ENCODE measurements around the gene C12orf43. TPM values are rescaled to one million over a fixed set of nuclear protein-coding genes. Genes with fewer than 3 reads are reported as not detected.

The C12orf43 gene
- total RNA-seq, 1 experiment from 2014 or later = 20.7 TPM

- Histone ChIP-seq H3K27me3 (no peaks in the 10 kb centered on the region), H3K36me3 (no peaks in the 10 kb centered on the region), H3K9me3 (no peaks in the 10 kb centered on the region), H3K4me3 (no peak overlapping the region)
- no peak for DNase-seq
Measured at GRCh38 chr12:120971299-120972180, 44.7 kb downstream of the C12orf43 start.

GRCh38 chr12:120970310-120970709 is 46.0 kb downstream of the C12orf43 start:
- H3K27me3 ChIP-seq = no peaks in the 10 kb centered on the region
- no peak overlapping the region for H3K4me3 ChIP-seq
- DNase-seq = no peak
- no peaks in the 10 kb centered on the region for H3K36me3 ChIP-seq
- no peaks in the 10 kb centered on the region for H3K9me3 ChIP-seq

- Histone ChIP-seq H3K27me3 (no peaks in the 10 kb centered on the region), H3K9me3 (no peaks in the 10 kb centered on the region), H3K4me3 (no peak overlapping the region), H3K36me3 (no peaks in the 10 kb centered on the region)
- no peak for DNase-seq
Measured at GRCh38 chr12:120965534-120966091, 50.7 kb downstream of the C12orf43 start.

GRCh38 chr12:120964298-120964697 is 52.0 kb downstream of the C12orf43 start:
- Histone ChIP-seq H3K27me3 (no peaks in the 10 kb centered on the region), H3K9me3 (no peaks in the 10 kb centered on the region), H3K36me3 (no peaks in the 10 kb centered on the region), H3K4me3 (no peak overlapping the region)
- DNase-seq = no peak

- Histone ChIP-seq H3K27me3 (no peaks in the 10 kb centered on the region), H3K4me3 (no peak overlapping the region), H3K9me3 (no peaks in the 10 kb centered on the region), H3K36me3 (no peaks in the 10 kb centered on the region)
- DNase-seq = no peak
Measured at GRCh38 chr12:120962532-120963020, 53.7 kb downstream of the C12orf43 start.

GRCh38 chr12:120961604-120962531 is 54.4 kb downstream of the C12orf43 start:
- no peaks in the 10 kb centered on the region for H3K27me3 ChIP-seq
- H3K4me3 ChIP-seq = no peak overlapping the region
- no peaks in the 10 kb centered on the region for H3K36me3 ChIP-seq
- no peak for DNase-seq
- no peaks in the 10 kb centered on the region for H3K9me3 ChIP-seq

GRCh38 chr12:120960657-120961056 is 55.6 kb downstream of the C12orf43 start:
- no peaks in the 10 kb centered on the region for H3K27me3 ChIP-seq
- no peaks in the 10 kb centered on the region for H3K36me3 ChIP-seq
- no peaks in the 10 kb centered on the region for H3K9me3 ChIP-seq
- no peak for DNase-seq
- no peak overlapping the region for H3K4me3 ChIP-seq

- H3K4me3 ChIP-seq = no peak overlapping the region
Measured at GRCh38 chr12:120959111-120959878, 57.0 kb downstream of the C12orf43 start.

GRCh38 chr12:120956579-120957300 is 59.5 kb downstream of the C12orf43 start:
- Histone ChIP-seq H3K27me3 (no peaks in the 10 kb centered on the region), H3K4me3 (no peak overlapping the region), H3K36me3 (no peaks in the 10 kb centered on the region), H3K9me3 (no peaks in the 10 kb centered on the region)
- DNase-seq = no peak

More at GRCh38 chr12:120959111-120959878, 57.0 kb downstream of the C12orf43 start:
- no peaks in the 10 kb centered on the region for H3K9me3 ChIP-seq
- DNase-seq = no peak
- H3K36me3 ChIP-seq = no peaks in the 10 kb centered on the region
- no peaks in the 10 kb centered on the region for H3K27me3 ChIP-seq

GRCh38 chr12:120955232-120955631 is 61.1 kb downstream of the C12orf43 start:
- no peak for DNase-seq
- Histone ChIP-seq H3K27me3 (no peaks in the 10 kb centered on the region), H3K4me3 (no peak overlapping the region), H3K36me3 (no peaks in the 10 kb centered on the region), H3K9me3 (no peaks in the 10 kb centered on the region)

- Histone ChIP-seq H3K36me3 (no peaks in the 10 kb centered on the region), H3K9me3 (no peaks in the 10 kb centered on the region), H3K27me3 (no peaks in the 10 kb centered on the region), H3K4me3 (no peak overlapping the region)
- no peak for DNase-seq
Measured at GRCh38 chr12:120950807-120951206, 65.5 kb downstream of the C12orf43 start.

Other genes starting within 250 kb of the C12orf43 start
- 6.2 and 13.1 TPM in 2 replicates for gene SPPL3, start 112.1 kb downstream of the C12orf43 start, total RNA-seq (2014; rRNA removed; shearing (Covaris generic); ENCODE audit: low replicate concordance)
- gene HNF1A, start 37.9 kb downstream of the C12orf43 start, total RNA-seq (2014; rRNA removed; shearing (Covaris generic); ENCODE audit: low replicate concordance) = not detected in 2 replicates
- 25.4 and 51.1 TPM in 2 replicates for gene OASL, start 22.8 kb upstream of the C12orf43 start, total RNA-seq (2014; rRNA removed; shearing (Covaris generic); ENCODE audit: low replicate concordance)
- 2.0 and 3.3 TPM in 2 replicates for gene P2RX7, start 116.4 kb upstream of the C12orf43 start, total RNA-seq (2014; rRNA removed; shearing (Covaris generic); ENCODE audit: low replicate concordance)
- 16.5 and 18.7 TPM in 2 replicates for gene P2RX4, start 193.6 kb upstream of the C12orf43 start, total RNA-seq (2014; rRNA removed; shearing (Covaris generic); ENCODE audit: low replicate concordance)